HepG2 (cell line): ENCODE data around the gene ZFAND2B. TPM values are rescaled to one million over a fixed set of nuclear protein-coding genes. Genes with fewer than 3 reads are reported as not detected.
A peak's percentile ranks its signal among the peaks of the same experiment; 100 is the strongest.

Experiments used
- CAMTA2 ChIP-seq: sonication (generic); formaldehyde crosslinking; IDR thresholded peaks from 2 replicates; pipeline ENCODE4 v1.4.0; 2020; ENCODE audit warnings: mild to moderate bottlenecking, missing genetic modification reagents, borderline replicate concordance
- E2F2 ChIP-seq: sonication (generic); formaldehyde crosslinking; IDR thresholded peaks from 2 replicates; pipeline ENCODE4 v1.4.0; 2020; ENCODE audit warnings: missing genetic modification reagents, borderline replicate concordance
- ELF1 ChIP-seq: sonication (generic); formaldehyde crosslinking; IDR thresholded peaks from 2 replicates; pipeline ENCODE4 v1.4.0; 2020; ENCODE audit warnings: missing genetic modification reagents
- GLI4 ChIP-seq: sonication (generic); formaldehyde crosslinking; IDR thresholded peaks from 2 replicates; pipeline ENCODE4 v1.5.1; 2020; ENCODE audit warnings: missing genetic modification reagents, mild to moderate bottlenecking, moderate library complexity, borderline replicate concordance
- KLF6 ChIP-seq: IDR thresholded peaks from 2 replicates; pipeline ENCODE4 v1.8.0; 2016; ENCODE audit warnings: missing biosample characterization, missing genetic modification reagents
- NCOA1 ChIP-seq: sonication (generic); formaldehyde crosslinking; IDR thresholded peaks from 2 replicates; pipeline ENCODE4 v1.9.0; 2021; ENCODE audit warnings: missing genetic modification reagents
- NFYB ChIP-seq: sonication (generic); formaldehyde crosslinking; IDR thresholded peaks from 2 replicates; pipeline ENCODE4 v1.4.0; 2020; ENCODE audit warnings: missing genetic modification reagents
- POGZ ChIP-seq: sonication (generic); formaldehyde crosslinking; IDR thresholded peaks from 2 replicates; pipeline ENCODE4 v1.4.0; 2020; ENCODE audit warnings: mild to moderate bottlenecking, missing genetic modification reagents
- SIN3A ChIP-seq: IDR thresholded peaks from 2 replicates; pipeline ENCODE4 v1.6.1; 2011; ENCODE audit warnings: low read depth, mild to moderate bottlenecking, control low read depth, low read length, borderline replicate concordance
- SP1 ChIP-seq, 2 experiments: fragments of 450-650 bp in 1 of 2; sonication (generic) in 1 of 2; formaldehyde crosslinking in 1 of 2; IDR thresholded peaks; 2 replicates each; pipeline versions ENCODE4 v1.4.0 to v1.6.1; 2016 to 2020; ENCODE audit warnings: missing genetic modification reagents in 1 of 2
- ZBED4 ChIP-seq: sonication (generic); formaldehyde crosslinking; IDR thresholded peaks from 2 replicates; pipeline ENCODE4 v1.4.0; 2020; ENCODE audit warnings: missing genetic modification reagents, borderline replicate concordance
- ZBTB43 ChIP-seq: sonication (generic); formaldehyde crosslinking; conservative IDR thresholded peaks from 2 replicates; pipeline ENCODE4 v1.4.0; 2020; ENCODE audit warnings: missing genetic modification reagents
- ZNF224 ChIP-seq: sonication (generic); formaldehyde crosslinking; IDR thresholded peaks from 2 replicates; pipeline ENCODE4 v1.5.0; 2020; ENCODE audit warnings: mild to moderate bottlenecking, missing genetic modification reagents
- ZNF501 ChIP-seq: sonication (generic); formaldehyde crosslinking; IDR thresholded peaks from 2 replicates; pipeline ENCODE4 v1.5.1; 2020; ENCODE audit warnings: mild to moderate bottlenecking, moderate library complexity, missing genetic modification reagents
- ZNF557 ChIP-seq: sonication (generic); formaldehyde crosslinking; IDR thresholded peaks from 2 replicates; pipeline ENCODE4 v1.4.0; 2020; ENCODE audit warnings: missing genetic modification reagents
- ZNF629 ChIP-seq: sonication (generic); formaldehyde crosslinking; conservative IDR thresholded peaks from 2 replicates; pipeline ENCODE4 v1.5.0; 2020; ENCODE audit warnings: missing genetic modification reagents
- ZNF7 ChIP-seq: IDR thresholded peaks from 2 replicates; pipeline ENCODE4 v1.6.1; 2016; ENCODE audit warnings: missing biosample characterization, missing genetic modification reagents
- polyA plus RNA-seq, 8 experiments: library from polyadenylated mRNA; depleted of rRNA in 3 of 8; stranded (reverse) in 7 of 8; unstranded in 1 of 8; fragments of >200 nt; fragmentation: Illumina TruSeq in 4 of 8; extraction: Trizol in 4 of 8; gene quantifications; 2 replicates each; pipeline versions ENCODE4 v1.2.1 to v1.2.3, GENCODE V29; 2011 to 2016; ENCODE audit warnings: low read depth in 4 of 8, missing spikeins in 1 of 8, mixed read lengths in 1 of 8; ENCODE audit not compliant: insufficient read depth in 1 of 8
- total RNA-seq, 5 experiments: library from RNA; depleted of rRNA; stranded (reverse); fragments of >200 nt; fragmentation: Illumina TruSeq; extraction: Trizol; gene quantifications; 2 replicates each; pipeline ENCODE4 v1.2.3, GENCODE V29; 2016; ENCODE audit warnings: low read depth in 1 of 5
- TF ChIP-seq, protein P1 (sequence below): sonication (generic); formaldehyde crosslinking; IDR thresholded peaks from 2 replicates; pipeline ENCODE4 v1.5.0; 2020; ENCODE audit warnings: missing genetic modification reagents

ZFAND2B gene
- total and polyA plus RNA-seq, 2 of the 13 experiments (the other 11 are each of a cell fraction or from before 2014, with no cell fraction given) = 53.3 to 115 TPM

GRCh38 chr2:219253753-219254589, 47.4 kb downstream of the ZFAND2B start, which contains the start of gene TUBA4A (continued):
- TF ChIP-seq NFYB = peak; percentile 52
- TF ChIP-seq SP1 (IDR thresholded peaks at IDR 0.05) = no peak
- peak; percentile 89 for TF ChIP-seq SP1 (CRISPR knock-in tag; IDR thresholded peaks at IDR 0.05)
- peak; percentile 30; the same call in 1 of the 2 replicates for TF ChIP-seq KLF6 (CRISPR knock-in tag)
- TF ChIP-seq ZNF629 (CRISPR knock-in tag) = peak; percentile 15; the same call in 1 of the 2 replicates
- TF ChIP-seq ZBTB43 (CRISPR knock-in tag) = 0 out of 2 replicates have a peak, but pooled peaks have one; percentile 24
- no peak for TF ChIP-seq CAMTA2
- peak; percentile 78 for TF ChIP-seq ZNF501
- peak; percentile 16; the same call in 1 of the 2 replicates for TF ChIP-seq ZNF557 (CRISPR knock-in tag)
- TF ChIP-seq SIN3A = peak; percentile 81; the same call in 1 of the 2 replicates
- no peak for TF ChIP-seq ZNF7 (CRISPR knock-in tag)
- peak; percentile 12; the same call in 1 of the 2 replicates for TF ChIP-seq ZBED4 (CRISPR knock-in tag)
- peak; percentile 81; the same call in 1 of the 2 replicates for TF ChIP-seq GLI4 (CRISPR knock-in tag)
- TF ChIP-seq, protein P1, sequence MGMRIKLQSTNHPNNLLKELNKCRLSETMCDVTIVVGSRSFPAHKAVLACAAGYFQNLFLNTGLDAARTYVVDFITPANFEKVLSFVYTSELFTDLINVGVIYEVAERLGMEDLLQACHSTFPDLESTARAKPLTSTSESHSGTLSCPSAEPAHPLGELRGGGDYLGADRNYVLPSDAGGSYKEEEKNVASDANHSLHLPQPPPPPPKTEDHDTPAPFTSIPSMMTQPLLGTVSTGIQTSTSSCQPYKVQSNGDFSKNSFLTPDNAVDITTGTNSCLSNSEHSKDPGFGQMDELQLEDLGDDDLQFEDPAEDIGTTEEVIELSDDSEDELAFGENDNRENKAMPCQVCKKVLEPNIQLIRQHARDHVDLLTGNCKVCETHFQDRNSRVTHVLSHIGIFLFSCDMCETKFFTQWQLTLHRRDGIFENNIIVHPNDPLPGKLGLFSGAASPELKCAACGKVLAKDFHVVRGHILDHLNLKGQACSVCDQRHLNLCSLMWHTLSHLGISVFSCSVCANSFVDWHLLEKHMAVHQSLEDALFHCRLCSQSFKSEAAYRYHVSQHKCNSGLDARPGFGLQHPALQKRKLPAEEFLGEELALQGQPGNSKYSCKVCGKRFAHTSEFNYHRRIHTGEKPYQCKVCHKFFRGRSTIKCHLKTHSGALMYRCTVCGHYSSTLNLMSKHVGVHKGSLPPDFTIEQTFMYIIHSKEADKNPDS (CRISPR knock-in tag) = 0 out of 2 replicates have a peak, but pooled peaks have one; percentile 65
- TF ChIP-seq ELF1 = peak; percentile 62; the same call in 1 of the 2 replicates
- TF ChIP-seq ZNF224 = peak; percentile 87; the same call in 1 of the 2 replicates
- TF ChIP-seq E2F2 (CRISPR knock-in tag) = peak; percentile 29; the same call in 1 of the 2 replicates
- no peak for TF ChIP-seq NCOA1 (CRISPR knock-in tag)
- 0 out of 2 replicates have a peak, but pooled peaks have one; percentile 10 for TF ChIP-seq POGZ (CRISPR knock-in tag)
